Gastrocnemius medialis (tissue), 4 donors: ENCODE data around the gene HORMAD1.

Experiments
- CTCF ChIP-seq, 5 experiments: fragments of 450-650 bp in 3 of 5; fragments of 200-600 bp in 2 of 5; sonication (generic) in 2 of 5; IDR thresholded peaks in 4 of 5; conservative IDR thresholded peaks in 1 of 5; 1 replicate in 4 of 5; 2 replicates in 1 of 5; pipeline ENCODE4 v1.5.1; 2016 to 2019; ENCODE audit warnings: antibody characterized with exemption in 5 of 5, mild to moderate bottlenecking in 3 of 5, moderate library complexity in 3 of 5
- POLR2A ChIP-seq, 2 donors: fragments of 450-650 bp; IDR thresholded peaks; one replicate each; pipeline ENCODE4 v1.6.1; 2017; ENCODE audit warnings: antibody characterized with exemption in 2 of 2, mild to moderate bottlenecking in 2 of 2, moderate library complexity in 2 of 2

GRCh38 chr1:150650193-150650592 is 70.5 kb downstream of the HORMAD1 start:
- TF ChIP-seq CTCF (IDR thresholded peaks at IDR 0.05 in 4 of 5, conservative IDR thresholded peaks at IDR 0.05 in 1 of 5), result no peak
- no peak for TF ChIP-seq POLR2A (IDR thresholded peaks at IDR 0.05)
